ENCODE data around the gene SNX21.
A peak's percentile ranks its signal among the peaks of the same experiment; 100 is the strongest.

SNX21 gene

DNA sequence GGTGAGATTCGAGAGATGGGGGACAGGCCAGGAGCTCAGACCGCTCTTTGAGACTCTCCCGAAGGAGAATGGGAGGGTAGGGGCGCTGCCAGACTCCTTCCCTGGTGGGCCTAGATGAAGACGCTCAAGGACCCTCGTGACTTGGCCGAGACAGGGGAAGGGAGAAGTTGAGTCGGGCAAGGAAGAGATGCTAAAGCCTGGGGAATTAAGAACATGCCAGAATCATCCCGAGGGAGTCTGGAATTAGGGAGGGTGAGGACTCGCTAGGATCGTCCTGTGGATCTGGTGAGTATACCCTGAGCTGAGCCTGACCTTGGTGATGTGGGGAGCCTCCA, 20.6 kb upstream of the SNX21 start:
- peak overlapping the region; percentile 72 for H3K18ac ChIP-seq (ENCODE audit: low read length)

DNA sequence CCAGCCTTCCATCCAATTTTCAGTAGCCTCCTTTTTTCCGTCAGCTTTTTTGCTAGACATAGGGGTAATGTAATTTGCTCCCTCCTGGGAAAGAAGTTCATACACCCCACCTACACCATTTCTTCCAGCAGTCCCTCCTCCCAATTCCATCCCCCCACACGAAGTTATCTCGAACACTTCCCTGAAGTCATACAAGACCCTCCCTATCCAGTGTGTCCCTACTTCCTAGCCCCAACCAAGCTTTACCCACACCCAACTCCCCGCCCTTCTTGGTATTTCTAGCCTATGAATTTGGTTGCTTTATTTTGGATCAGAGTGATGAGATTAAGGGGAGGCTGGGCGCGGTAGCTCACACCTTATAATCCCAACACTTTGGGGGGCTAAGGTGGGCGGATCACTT, 20.1 kb upstream of the SNX21 start:
- no peak overlapping the region for H2BK120ac ChIP-seq (ENCODE audit: low read depth, low read length)
- no CpG with 5 or more reads among the region's 7 CpGs for WGBS (ENCODE audit: extremely low coverage, insufficient coverage, low lambda C conversion rate)
- H3K23ac ChIP-seq (ENCODE audit: low read length): no peak overlapping the region
- H4K5ac ChIP-seq (ENCODE audit: low read length): no peak overlapping the region
- H3K18ac ChIP-seq (ENCODE audit: low read length): no peak overlapping the region
- H3K4me2 ChIP-seq (ENCODE audit: low read length): peak overlapping the region; percentile 60
- no peak for DNase-seq
- H3K27ac ChIP-seq (ENCODE audit: low read depth, low read length): no peak overlapping the region
- peaks cover 5% of the 10 kb centered on the region for H3K4me1 ChIP-seq (ENCODE audit: control insufficient read depth, low read depth, low read length)
- H2BK15ac ChIP-seq (replicated peaks; ENCODE audit: low read depth): no peak overlapping the region
- H3K4ac ChIP-seq (ENCODE audit: low read depth, low read length): peak overlapping the region; percentile 76
- H2AK5ac ChIP-seq (ENCODE audit: low read length): no peak overlapping the region
- peak overlapping the region; percentile 100 for H3K9ac ChIP-seq (ENCODE audit: low read length)
- H3K36me3 ChIP-seq (ENCODE audit: control insufficient read depth, insufficient read depth, low read length): peaks cover 18% of the 10 kb centered on the region
- no peak overlapping the region for H4K8ac ChIP-seq (ENCODE audit: low read depth, low read length)
- no peak overlapping the region for H2BK5ac ChIP-seq (ENCODE audit: low read length)
- H3K79me2 ChIP-seq (ENCODE audit: control insufficient read depth, insufficient read depth, low read length): peaks cover 23% of the 10 kb centered on the region
- H3K4me3 ChIP-seq (ENCODE audit: low read length): peak overlapping the region; percentile 100
- H3K27me3 ChIP-seq (ENCODE audit: insufficient read depth, low read length, poor library complexity): no peaks in the 10 kb centered on the region
- peak overlapping the region; percentile 99 for H3K56ac ChIP-seq (ENCODE audit: low read length)
- H3K79me1 ChIP-seq (ENCODE audit: low read length): peaks cover 12% of the 10 kb centered on the region

More for the DNA sequence above, 20.6 kb upstream of the SNX21 start:
- H3K23ac ChIP-seq (ENCODE audit: low read length): peak overlapping the region; percentile 75
- peak overlapping the region; percentile 78 for H2BK5ac ChIP-seq (ENCODE audit: low read length)
- no peak for DNase-seq
- H3K4ac ChIP-seq (ENCODE audit: low read depth, low read length): peak overlapping the region; percentile 76
- H3K36me3 ChIP-seq (ENCODE audit: control insufficient read depth, insufficient read depth, low read length): peaks cover 18% of the 10 kb centered on the region
- no peak overlapping the region for H4K8ac ChIP-seq (ENCODE audit: low read depth, low read length)
- peaks cover 23% of the 10 kb centered on the region for H3K79me2 ChIP-seq (ENCODE audit: control insufficient read depth, insufficient read depth, low read length)
- H3K79me1 ChIP-seq (ENCODE audit: low read length): peaks cover 12% of the 10 kb centered on the region
- no peak overlapping the region for H4K5ac ChIP-seq (ENCODE audit: low read length)
- H3K56ac ChIP-seq (ENCODE audit: low read length): peak overlapping the region; percentile 99
- H2BK15ac ChIP-seq (replicated peaks; ENCODE audit: low read depth): no peak overlapping the region
- H3K4me1 ChIP-seq (ENCODE audit: control insufficient read depth, low read depth, low read length): peaks cover 4% of the 10 kb centered on the region
- peak overlapping the region; percentile 100 for H3K4me3 ChIP-seq (ENCODE audit: low read length)
- H3K9ac ChIP-seq (ENCODE audit: low read length): peak overlapping the region; percentile 100
- peak overlapping the region; percentile 60 for H3K4me2 ChIP-seq (ENCODE audit: low read length)
- no CpG with 5 or more reads among the region's 11 CpGs for WGBS (ENCODE audit: extremely low coverage, insufficient coverage, low lambda C conversion rate)
- peak overlapping the region; percentile 99 for H2AK5ac ChIP-seq (ENCODE audit: low read length)
- H2BK120ac ChIP-seq (ENCODE audit: low read depth, low read length): no peak overlapping the region
- H3K27ac ChIP-seq (ENCODE audit: low read depth, low read length): peak overlapping the region; percentile 45
- H3K27me3 ChIP-seq (ENCODE audit: insufficient read depth, low read length, poor library complexity): no peaks in the 10 kb centered on the region

DNA sequence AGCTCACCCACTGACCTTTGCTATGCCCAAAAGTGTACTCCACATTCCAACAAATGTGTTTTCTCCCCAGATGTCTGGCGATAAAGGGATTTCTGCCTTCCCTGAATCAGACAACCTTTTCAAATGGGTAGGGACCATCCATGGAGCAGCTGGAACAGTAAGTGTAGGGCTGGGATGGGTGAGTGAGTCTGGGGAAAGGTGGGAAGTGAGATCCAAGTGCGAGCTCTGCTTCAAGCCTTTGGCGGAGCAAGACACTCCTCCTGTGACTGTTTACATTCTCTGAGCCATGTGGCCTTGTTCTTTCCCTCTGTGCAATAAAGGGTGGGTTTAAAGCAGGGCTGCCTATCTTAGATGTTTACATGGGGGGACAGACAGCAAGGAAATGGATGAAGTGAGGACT, 19.3 kb upstream of the SNX21 start:
- H2BK5ac ChIP-seq (ENCODE audit: low read length): no peak overlapping the region
- no peak overlapping the region for H4K8ac ChIP-seq (ENCODE audit: low read depth, low read length)
- H3K4me3 ChIP-seq (ENCODE audit: low read length): no peak overlapping the region
- peaks cover 12% of the 10 kb centered on the region for H3K79me1 ChIP-seq (ENCODE audit: low read length)
- DNase-seq: no peak
- peaks cover 14% of the 10 kb centered on the region for H3K36me3 ChIP-seq (ENCODE audit: control insufficient read depth, insufficient read depth, low read length)
- H3K79me2 ChIP-seq (ENCODE audit: control insufficient read depth, insufficient read depth, low read length): peaks cover 23% of the 10 kb centered on the region
- no peaks in the 10 kb centered on the region for H3K27me3 ChIP-seq (ENCODE audit: insufficient read depth, low read length, poor library complexity)
- H3K56ac ChIP-seq (ENCODE audit: low read length): peak overlapping the region; percentile 35
- H2BK15ac ChIP-seq (replicated peaks; ENCODE audit: low read depth): no peak overlapping the region
- no peak overlapping the region for H4K5ac ChIP-seq (ENCODE audit: low read length)
- H2BK120ac ChIP-seq (ENCODE audit: low read depth, low read length): no peak overlapping the region
- no peak overlapping the region for H2AK5ac ChIP-seq (ENCODE audit: low read length)
- no peak overlapping the region for H3K27ac ChIP-seq (ENCODE audit: low read depth, low read length)
- H3K4me2 ChIP-seq (ENCODE audit: low read length): peak overlapping the region; percentile 8
- H3K18ac ChIP-seq (ENCODE audit: low read length): no peak overlapping the region
- WGBS (ENCODE audit: extremely low coverage, insufficient coverage, low lambda C conversion rate): no CpG with 5 or more reads among the region's 3 CpGs
- no peak overlapping the region for H3K4ac ChIP-seq (ENCODE audit: low read depth, low read length)
- no peak overlapping the region for H3K23ac ChIP-seq (ENCODE audit: low read length)
- peaks cover 5% of the 10 kb centered on the region for H3K4me1 ChIP-seq (ENCODE audit: control insufficient read depth, low read depth, low read length)
- H3K9ac ChIP-seq (ENCODE audit: low read length): peak overlapping the region; percentile 39

DNA sequence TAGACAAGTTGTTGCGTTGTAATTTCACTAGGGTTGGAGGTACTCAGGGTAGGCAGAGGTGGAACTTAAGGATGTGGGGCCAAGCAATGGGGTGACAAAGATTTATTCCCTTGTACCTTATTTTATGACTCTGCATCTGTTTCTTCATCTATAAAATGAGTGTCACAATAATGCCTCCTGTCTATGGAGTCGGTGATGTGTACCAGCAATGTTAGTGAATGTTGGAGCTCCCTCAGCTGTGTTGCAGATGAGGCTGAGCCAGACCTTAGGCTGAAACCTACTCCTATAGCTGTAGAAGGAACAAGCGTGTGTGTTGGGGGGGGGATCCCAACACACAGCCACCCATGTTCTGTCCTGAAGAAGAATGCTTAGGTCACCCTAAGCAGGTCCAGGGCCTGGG, 16.6 kb upstream of the SNX21 start:
- Histone ChIP-seq H3K36me3 (ENCODE audit: control insufficient read depth, insufficient read depth, low read length) (peaks cover 12% of the 10 kb centered on the region), H3K79me1 (ENCODE audit: low read length) (peaks cover 12% of the 10 kb centered on the region), H3K79me2 (ENCODE audit: control insufficient read depth, insufficient read depth, low read length) (peaks cover 23% of the 10 kb centered on the region), H3K23ac (ENCODE audit: low read length) (no peak overlapping the region), H4K5ac (ENCODE audit: low read length) (no peak overlapping the region), H2BK120ac (ENCODE audit: low read depth, low read length) (no peak overlapping the region), H3K18ac (ENCODE audit: low read length) (no peak overlapping the region), H3K4me3 (ENCODE audit: low read length) (no peak overlapping the region), H4K8ac (ENCODE audit: low read depth, low read length) (no peak overlapping the region), H2BK15ac (replicated peaks; ENCODE audit: low read depth) (no peak overlapping the region), H3K9ac (ENCODE audit: low read length) (no peak overlapping the region), H3K27me3 (ENCODE audit: insufficient read depth, low read length, poor library complexity) (no peaks in the 10 kb centered on the region), H2BK5ac (ENCODE audit: low read length) (no peak overlapping the region), H3K4me2 (ENCODE audit: low read length) (no peak overlapping the region), H2AK5ac (ENCODE audit: low read length) (no peak overlapping the region), H3K4ac (ENCODE audit: low read depth, low read length) (no peak overlapping the region), H3K4me1 (ENCODE audit: control insufficient read depth, low read depth, low read length) (peaks cover 5% of the 10 kb centered on the region), H3K27ac (ENCODE audit: low read depth, low read length) (peak overlapping the region; percentile 20), H3K56ac (ENCODE audit: low read length) (peak overlapping the region; percentile 30)
- WGBS (ENCODE audit: extremely low coverage, insufficient coverage, low lambda C conversion rate): no CpG with 5 or more reads among the region's 3 CpGs
- DNase-seq: no peak

DNA sequence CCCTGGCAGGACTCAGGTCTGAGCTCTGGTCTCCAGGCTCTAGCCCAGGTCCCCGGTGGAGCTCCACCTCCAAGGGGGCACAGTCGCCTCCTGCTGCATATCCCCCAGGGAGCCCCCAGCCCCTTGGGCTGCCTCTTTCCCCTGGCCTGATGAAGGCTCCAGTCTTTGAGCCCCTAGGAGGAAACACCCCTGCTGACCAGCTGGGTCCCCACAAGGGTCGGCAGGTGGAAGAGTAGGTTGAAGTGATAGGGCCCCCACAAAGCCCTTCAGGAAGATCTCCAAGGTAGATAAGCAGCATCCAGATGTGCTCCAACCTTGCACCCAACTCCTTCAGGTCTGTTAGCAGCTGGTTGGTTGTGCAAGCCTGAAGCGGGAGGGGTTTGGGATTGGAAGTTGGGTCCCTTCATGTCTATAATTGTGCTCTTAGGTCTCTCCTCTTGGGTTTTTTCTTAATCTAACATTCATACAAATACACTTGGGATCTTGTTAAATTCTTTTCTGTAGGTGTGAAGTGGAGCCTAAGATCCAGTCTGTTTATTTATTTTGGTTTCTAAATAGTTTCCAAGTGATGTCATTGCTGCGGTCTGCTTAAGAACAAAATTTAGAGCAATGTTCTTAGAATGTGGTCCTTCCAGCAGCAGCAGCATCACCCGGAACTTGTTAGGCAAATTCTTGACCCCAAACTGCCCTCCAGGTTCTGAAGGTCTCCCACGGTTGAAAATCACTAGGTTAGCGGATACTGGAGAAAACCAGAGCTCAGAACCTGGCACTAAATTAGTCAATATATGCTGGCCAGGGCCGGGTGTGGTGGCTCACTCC, 16.0 kb upstream of the SNX21 start:
- no peak overlapping the region for H3K4ac ChIP-seq (ENCODE audit: low read depth, low read length)
- H3K56ac ChIP-seq (ENCODE audit: low read length): no peak overlapping the region
- no peak overlapping the region for H2AK5ac ChIP-seq (ENCODE audit: low read length)
- H3K27ac ChIP-seq (ENCODE audit: low read depth, low read length): peak overlapping the region; percentile 20
- H3K36me3 ChIP-seq (ENCODE audit: control insufficient read depth, insufficient read depth, low read length): peaks cover 12% of the 10 kb centered on the region
- no peak overlapping the region for H3K23ac ChIP-seq (ENCODE audit: low read length)
- no peak overlapping the region for H3K4me2 ChIP-seq (ENCODE audit: low read length)
- no CpG with 5 or more reads among the region's 9 CpGs for WGBS (ENCODE audit: extremely low coverage, insufficient coverage, low lambda C conversion rate)
- H2BK15ac ChIP-seq (replicated peaks; ENCODE audit: low read depth): no peak overlapping the region
- peaks cover 12% of the 10 kb centered on the region for H3K79me1 ChIP-seq (ENCODE audit: low read length)
- H3K18ac ChIP-seq (ENCODE audit: low read length): no peak overlapping the region
- no peak overlapping the region for H4K8ac ChIP-seq (ENCODE audit: low read depth, low read length)
- peak; percentile 91 for DNase-seq
- H3K4me1 ChIP-seq (ENCODE audit: control insufficient read depth, low read depth, low read length): peaks cover 5% of the 10 kb centered on the region
- H2BK5ac ChIP-seq (ENCODE audit: low read length): no peak overlapping the region
- no peak overlapping the region for H2BK120ac ChIP-seq (ENCODE audit: low read depth, low read length)
- H3K79me2 ChIP-seq (ENCODE audit: control insufficient read depth, insufficient read depth, low read length): peaks cover 22% of the 10 kb centered on the region
- H3K4me3 ChIP-seq (ENCODE audit: low read length): no peak overlapping the region
- no peak overlapping the region for H3K9ac ChIP-seq (ENCODE audit: low read length)
- no peak overlapping the region for H4K5ac ChIP-seq (ENCODE audit: low read length)
- no peaks in the 10 kb centered on the region for H3K27me3 ChIP-seq (ENCODE audit: insufficient read depth, low read length, poor library complexity)

Data from mesendoderm (in vitro differentiated cells).